Mesenchymal stem cell (in vitro differentiated cells and primary cell): Measurements from ENCODE around the gene MANEA.

ENCODE experiments used
- DNase-seq: peaks from one replicate; pipeline ENCODE4 v3.0.0-alpha.2; 2013
- H2AFZ ChIP-seq: one replicate; pipeline ENCODE4 v1.6.1; 2013; ENCODE audit warnings: low read depth, mild to moderate bottlenecking, control low read depth, inconsistent platforms, low read length, moderate library complexity
- H2AK5ac ChIP-seq: 2 replicates; pipeline ENCODE4 v1.6.1; 2013; ENCODE audit warnings: low read length, moderate library complexity, mild to moderate bottlenecking, inconsistent platforms; ENCODE audit not compliant: severe bottlenecking
- H2BK120ac ChIP-seq: one replicate; pipeline ENCODE4 v1.6.1; 2013; ENCODE audit warnings: low read depth, mild to moderate bottlenecking, inconsistent platforms, low read length, moderate library complexity
- H2BK12ac ChIP-seq, 2 experiments: one replicate each; pipeline ENCODE4 v1.6.1; 2013; ENCODE audit warnings: inconsistent platforms in 2 of 2, low read length in 2 of 2, mild to moderate bottlenecking in 2 of 2, moderate library complexity in 2 of 2, control low read depth in 1 of 2
- H2BK15ac ChIP-seq: one replicate; pipeline ENCODE4 v1.6.1; 2013; ENCODE audit warnings: mild to moderate bottlenecking, low read depth, inconsistent platforms; ENCODE audit not compliant: poor library complexity, severe bottlenecking
- H2BK5ac ChIP-seq: 2 replicates; pipeline ENCODE4 v1.6.1; 2013; ENCODE audit warnings: low read depth, mild to moderate bottlenecking, low read length, control low read depth, inconsistent platforms; ENCODE audit not compliant: poor library complexity, severe bottlenecking
- H3K14ac ChIP-seq, 2 experiments: one replicate each; pipeline ENCODE4 v1.6.1; 2013; ENCODE audit warnings: inconsistent platforms in 2 of 2, low read length in 2 of 2, control low read depth in 1 of 2, mild to moderate bottlenecking in 1 of 2, moderate library complexity in 1 of 2
- H3K18ac ChIP-seq, 2 experiments: one replicate each; pipeline ENCODE4 v1.6.1; 2013; ENCODE audit warnings: inconsistent platforms in 2 of 2, low read length in 2 of 2, control low read depth in 1 of 2, low read depth in 1 of 2, mild to moderate bottlenecking in 1 of 2
- H3K23ac ChIP-seq, 2 experiments: one replicate each; pipeline ENCODE4 v1.6.1; 2013; ENCODE audit warnings: inconsistent platforms in 2 of 2, low read length in 2 of 2, mild to moderate bottlenecking in 2 of 2, moderate library complexity in 2 of 2, control low read depth in 1 of 2
- H3K27ac ChIP-seq: 2 replicates; pipeline ENCODE4 v1.5.1; 2013; ENCODE audit warnings: mild to moderate bottlenecking, moderate library complexity, low read length, control low read depth, inconsistent platforms; ENCODE audit not compliant: poor library complexity, severe bottlenecking
- H3K27me3 ChIP-seq, 2 experiments: 2 replicates each; pipeline versions ENCODE4 v1.6.1 to v1.7.0; 2013; ENCODE audit warnings: low read length in 2 of 2, mild to moderate bottlenecking in 2 of 2, moderate library complexity in 2 of 2, control low read depth in 1 of 2, inconsistent platforms in 1 of 2; ENCODE audit not compliant: control insufficient read depth in 1 of 2, insufficient read depth in 1 of 2
- H3K36me3 ChIP-seq, 2 experiments: 2 replicates each; pipeline versions ENCODE4 v1.6.1 to v1.7.0; 2013; ENCODE audit warnings: low read length in 2 of 2, control low read depth in 1 of 2, inconsistent platforms in 1 of 2, low read depth in 1 of 2, mild to moderate bottlenecking in 1 of 2; ENCODE audit not compliant: insufficient read depth in 2 of 2, control insufficient read depth in 1 of 2
- H3K4ac ChIP-seq, 2 experiments: one replicate each; pipeline ENCODE4 v1.6.1; 2013; ENCODE audit warnings: inconsistent platforms in 2 of 2, low read length in 2 of 2, mild to moderate bottlenecking in 2 of 2, moderate library complexity in 2 of 2, control low read depth in 1 of 2, low read depth in 1 of 2
- H3K4me1 ChIP-seq: 2 replicates; pipeline ENCODE4 v1.6.1; 2013; ENCODE audit warnings: low read depth, low read length, control low read depth; ENCODE audit not compliant: control insufficient read depth, insufficient read depth
- H3K4me2 ChIP-seq: 2 replicates; pipeline ENCODE4 v1.6.1; 2013; ENCODE audit warnings: low read length, mild to moderate bottlenecking, inconsistent platforms; ENCODE audit not compliant: poor library complexity, severe bottlenecking
- H3K4me3 ChIP-seq, 2 experiments: 2 replicates each; pipeline versions ENCODE4 v1.5.1 to v1.7.0; 2013; ENCODE audit warnings: low read length in 2 of 2, mild to moderate bottlenecking in 2 of 2, control low read depth in 1 of 2, low read depth in 1 of 2; ENCODE audit not compliant: insufficient read depth in 1 of 2
- H3K79me1 ChIP-seq: replicated peaks from 2 replicates; pipeline ENCODE4 v1.6.1; 2013; ENCODE audit warnings: mild to moderate bottlenecking, control low read depth, low read length, inconsistent platforms; ENCODE audit not compliant: poor library complexity, severe bottlenecking
- H3K9ac ChIP-seq: 2 replicates; pipeline ENCODE4 v1.7.0; 2013; ENCODE audit warnings: mild to moderate bottlenecking, low read length, moderate library complexity
- H3K9me3 ChIP-seq: 2 replicates; pipeline ENCODE4 v1.7.0; 2013; ENCODE audit warnings: mild to moderate bottlenecking, low read length; ENCODE audit not compliant: control insufficient read depth
- H4K8ac ChIP-seq: one replicate; pipeline ENCODE4 v1.6.1; 2013; ENCODE audit warnings: inconsistent platforms, mild to moderate bottlenecking, low read length, moderate library complexity
- H4K91ac ChIP-seq: one replicate; pipeline ENCODE4 v1.6.1; 2013; ENCODE audit warnings: mild to moderate bottlenecking, low read length, inconsistent platforms
- WGBS: methylation state at CpG from one replicate; pipeline ENCODE4 v1.1.7; 2013; ENCODE audit warnings: mixed read lengths; 5-methylcytosine and 5-hydroxymethylcytosine counted together

MANEA gene

DNA sequence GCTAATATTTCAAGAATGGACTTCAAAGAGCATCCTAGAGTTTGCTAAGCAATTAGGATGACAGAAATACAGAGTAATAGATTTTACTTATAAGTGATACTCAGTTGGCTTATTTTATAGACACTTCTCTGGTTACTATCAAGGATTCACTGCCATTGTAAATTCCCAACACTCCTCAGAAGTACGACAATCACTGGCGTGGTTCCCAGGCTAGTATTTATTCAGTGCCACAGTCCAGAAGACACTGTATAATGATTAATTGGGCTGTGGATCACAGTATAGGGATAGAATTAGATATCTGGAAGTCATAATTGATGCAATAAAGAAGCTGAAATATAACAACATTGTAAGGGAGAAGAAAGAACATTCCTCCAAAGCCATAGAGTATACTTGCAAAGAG lies 15.7 kb downstream of the MANEA start:
- H2AK5ac ChIP-seq, result no peak overlapping the region
- no peak overlapping the region for H2BK15ac ChIP-seq
- WGBS, result 80% methylated on average over 1 of the region's 2 CpGs
- no peak overlapping the region for H3K4me3 ChIP-seq
- DNase-seq, result no peak
- no peak overlapping the region for H3K23ac ChIP-seq
- H3K18ac ChIP-seq, result no peak overlapping the region
- no peak overlapping the region for H2BK12ac ChIP-seq
- H2BK120ac ChIP-seq, result no peak overlapping the region
- no peak overlapping the region for H3K14ac ChIP-seq
- no peak overlapping the region for H3K27ac ChIP-seq
- H3K4me2 ChIP-seq, result no peak overlapping the region
- H4K91ac ChIP-seq, result no peak overlapping the region
- H3K9ac ChIP-seq, result no peak overlapping the region
- no peaks in the 10 kb centered on the region for H3K4me1 ChIP-seq
- no peaks in the 10 kb centered on the region for H3K27me3 ChIP-seq
- peaks cover 8% of the 10 kb centered on the region for H3K79me1 ChIP-seq
- no peak overlapping the region for H3K4ac ChIP-seq
- H4K8ac ChIP-seq, result no peak overlapping the region
- H3K36me3 ChIP-seq, result peaks cover 0 to 3% of the 10 kb centered on the region in 2 experiments
- H2BK5ac ChIP-seq, result no peak overlapping the region
- no peaks in the 10 kb centered on the region for H3K9me3 ChIP-seq
- no peak overlapping the region for H2AFZ ChIP-seq

DNA sequence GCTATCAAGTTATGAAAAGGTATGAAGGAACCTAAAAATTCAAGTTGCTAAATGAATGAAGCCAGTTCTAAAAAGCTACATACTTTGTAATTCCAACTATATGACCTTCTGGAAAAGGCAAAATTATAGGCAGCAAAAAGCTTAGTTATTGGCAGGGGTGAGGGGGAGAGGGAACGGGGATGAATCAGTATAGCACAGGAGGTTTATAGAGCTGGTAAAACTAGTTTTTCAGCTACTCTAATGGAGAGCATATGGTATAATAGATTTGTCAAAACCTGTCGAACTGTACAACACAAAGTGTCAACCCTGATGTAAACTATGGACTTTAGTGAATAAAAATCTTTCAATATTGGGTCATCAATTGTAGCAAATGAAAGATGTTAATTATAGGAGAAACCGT lies 18.7 kb downstream of the MANEA start:
- Histone ChIP-seq H3K36me3 (peaks cover 0 to 3% of the 10 kb centered on the region in 2 experiments), H3K4me2 (no peak overlapping the region)
- 94% methylated on average over 2 of the region's 3 CpGs for WGBS

DNA sequence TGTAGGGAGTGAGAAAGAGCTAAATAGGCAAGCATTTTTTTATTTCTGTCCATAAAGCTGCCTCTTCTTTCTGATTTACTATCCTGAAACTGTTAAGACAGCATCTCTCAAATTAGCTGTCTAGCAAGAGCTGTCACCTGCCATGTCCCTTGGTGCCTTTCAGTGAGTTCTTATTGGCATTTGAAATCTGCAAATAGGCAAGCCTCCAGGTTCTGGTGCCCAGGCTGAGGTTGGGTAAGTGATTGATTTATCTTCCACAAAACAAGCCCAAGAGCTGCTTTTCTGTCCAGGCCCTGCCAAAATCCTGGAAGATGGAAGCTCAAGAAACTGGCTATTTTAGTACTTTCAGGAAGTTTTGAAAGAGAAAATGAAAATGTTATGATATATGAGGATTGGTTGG lies 22.4 kb downstream of the MANEA start:
- Histone ChIP-seq H3K14ac (no peak overlapping the region), H3K4me2 (no peak overlapping the region), H2BK15ac (no peak overlapping the region), H4K91ac (no peak overlapping the region), H2BK120ac (peak overlapping the region; percentile 34), H3K23ac (no peak overlapping the region), H3K18ac (no peak overlapping the region), H3K9me3 (no peaks in the 10 kb centered on the region), H3K27ac (no peak overlapping the region), H2BK5ac (no peak overlapping the region), H4K8ac (no peak overlapping the region), H3K4me1 (no peaks in the 10 kb centered on the region), H3K4me3 (no peak overlapping the region), H3K36me3 (no peaks in the 10 kb centered on the region), H3K27me3 (no peaks in the 10 kb centered on the region), H3K9ac (no peak overlapping the region), H2BK12ac (peak overlapping the region in 1 of 2 experiments; percentile 84), H3K79me1 (no peaks in the 10 kb centered on the region), H2AK5ac (no peak overlapping the region), H3K4ac (no peak overlapping the region), H2AFZ (no peak overlapping the region)
- DNase-seq, result no peak

More for the DNA sequence above, 18.7 kb downstream of the MANEA start:
- no peak overlapping the region for H3K23ac ChIP-seq
- H2BK120ac ChIP-seq, result no peak overlapping the region
- H3K79me1 ChIP-seq, result peaks cover 6% of the 10 kb centered on the region
- no peak overlapping the region for H4K91ac ChIP-seq
- H3K14ac ChIP-seq, result no peak overlapping the region
- no peak overlapping the region for H2BK15ac ChIP-seq
- no peak for DNase-seq
- H2AK5ac ChIP-seq, result no peak overlapping the region
- no peak overlapping the region for H3K9ac ChIP-seq
- no peak overlapping the region for H3K27ac ChIP-seq
- H3K4me1 ChIP-seq, result no peaks in the 10 kb centered on the region
- H3K4ac ChIP-seq, result no peak overlapping the region
- H2AFZ ChIP-seq, result no peak overlapping the region
- no peak overlapping the region for H4K8ac ChIP-seq
- H2BK5ac ChIP-seq, result no peak overlapping the region
- no peak overlapping the region for H3K18ac ChIP-seq
- no peaks in the 10 kb centered on the region for H3K9me3 ChIP-seq
- no peak overlapping the region for H2BK12ac ChIP-seq
- H3K27me3 ChIP-seq, result no peaks in the 10 kb centered on the region
- H3K4me3 ChIP-seq, result no peak overlapping the region

DNA sequence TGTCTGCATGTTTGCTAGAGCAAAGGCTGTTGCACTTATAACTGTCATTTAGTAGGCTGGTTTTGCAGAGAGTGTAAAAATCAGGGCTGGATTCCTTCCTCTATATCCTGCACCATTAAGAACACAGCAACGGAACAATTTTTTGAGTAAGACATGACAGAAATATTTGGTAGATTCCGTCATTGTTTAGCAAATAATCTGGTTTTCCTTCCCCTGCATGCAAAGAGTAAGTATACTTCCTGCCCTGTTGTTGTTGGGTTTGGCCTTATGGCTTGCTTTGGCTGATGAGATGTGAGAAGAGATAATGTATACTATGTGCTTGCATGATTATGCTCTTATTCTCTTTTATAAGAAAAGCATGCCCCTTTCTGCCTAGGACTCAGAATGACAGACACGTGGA lies 23.8 kb downstream of the MANEA start:
- peak; percentile 86 for DNase-seq
- WGBS, result 35% methylated on average over 2 of the region's 3 CpGs
- no peaks in the 10 kb centered on the region for H3K9me3 ChIP-seq

More for the DNA sequence above, 23.8 kb downstream of the MANEA start:
- H3K9ac ChIP-seq, result no peak overlapping the region
- H2BK12ac ChIP-seq, result no peak overlapping the region
- H2BK15ac ChIP-seq, result no peak overlapping the region
- no peaks in the 10 kb centered on the region for H3K27me3 ChIP-seq
- no peak overlapping the region for H4K91ac ChIP-seq
- H3K4me3 ChIP-seq, result no peak overlapping the region
- no peak overlapping the region for H2BK120ac ChIP-seq
- no peak overlapping the region for H3K27ac ChIP-seq
- no peaks in the 10 kb centered on the region for H3K79me1 ChIP-seq
- no peak overlapping the region for H3K4ac ChIP-seq
- H3K36me3 ChIP-seq, result peaks cover 0 to 4% of the 10 kb centered on the region in 2 experiments
- H3K14ac ChIP-seq, result no peak overlapping the region
- no peak overlapping the region for H3K4me2 ChIP-seq
- H2AFZ ChIP-seq, result no peak overlapping the region
- H3K23ac ChIP-seq, result no peak overlapping the region
- no peak overlapping the region for H3K18ac ChIP-seq
- H2AK5ac ChIP-seq, result no peak overlapping the region
- no peak overlapping the region for H4K8ac ChIP-seq
- H2BK5ac ChIP-seq, result no peak overlapping the region
- H3K4me1 ChIP-seq, result no peaks in the 10 kb centered on the region
